ENCODE data around the gene ADAM8.

DNA sequence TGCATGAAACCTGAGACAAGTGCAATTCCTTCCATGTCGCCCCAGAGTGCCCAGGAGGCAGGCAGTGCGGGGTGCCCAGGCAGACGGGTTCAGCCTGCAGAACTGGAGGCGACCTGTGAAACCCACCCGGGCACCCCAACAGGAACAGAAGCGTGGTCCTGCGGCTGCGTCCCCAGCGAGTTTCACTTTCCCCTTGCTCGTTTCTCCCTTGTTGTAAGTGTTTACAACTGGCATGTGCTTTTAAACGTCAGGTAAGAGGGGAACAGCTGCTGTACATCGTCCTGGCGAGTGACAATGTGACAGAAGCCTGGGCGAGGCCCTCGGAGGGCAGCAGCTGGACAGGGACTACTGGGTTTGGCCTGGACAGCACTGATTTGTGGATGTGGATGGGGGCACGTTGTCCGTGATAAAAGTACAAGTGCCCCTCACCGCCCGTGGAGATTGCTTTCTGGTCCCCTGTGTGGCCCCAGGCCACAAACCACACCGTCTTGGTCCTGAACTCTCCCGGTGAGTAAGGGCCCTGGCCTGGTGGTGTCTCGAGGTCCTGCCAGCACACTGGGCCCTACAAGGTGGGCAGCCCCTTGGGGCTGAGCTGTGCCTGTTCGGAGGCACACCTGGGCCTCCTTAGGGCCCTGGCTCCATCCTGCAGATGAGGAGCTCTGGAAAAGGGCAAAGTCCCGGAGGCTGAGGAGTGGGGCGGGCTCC is 35.0 kb downstream of the ADAM8 start:
- TF ChIP-seq, protein P1, sequence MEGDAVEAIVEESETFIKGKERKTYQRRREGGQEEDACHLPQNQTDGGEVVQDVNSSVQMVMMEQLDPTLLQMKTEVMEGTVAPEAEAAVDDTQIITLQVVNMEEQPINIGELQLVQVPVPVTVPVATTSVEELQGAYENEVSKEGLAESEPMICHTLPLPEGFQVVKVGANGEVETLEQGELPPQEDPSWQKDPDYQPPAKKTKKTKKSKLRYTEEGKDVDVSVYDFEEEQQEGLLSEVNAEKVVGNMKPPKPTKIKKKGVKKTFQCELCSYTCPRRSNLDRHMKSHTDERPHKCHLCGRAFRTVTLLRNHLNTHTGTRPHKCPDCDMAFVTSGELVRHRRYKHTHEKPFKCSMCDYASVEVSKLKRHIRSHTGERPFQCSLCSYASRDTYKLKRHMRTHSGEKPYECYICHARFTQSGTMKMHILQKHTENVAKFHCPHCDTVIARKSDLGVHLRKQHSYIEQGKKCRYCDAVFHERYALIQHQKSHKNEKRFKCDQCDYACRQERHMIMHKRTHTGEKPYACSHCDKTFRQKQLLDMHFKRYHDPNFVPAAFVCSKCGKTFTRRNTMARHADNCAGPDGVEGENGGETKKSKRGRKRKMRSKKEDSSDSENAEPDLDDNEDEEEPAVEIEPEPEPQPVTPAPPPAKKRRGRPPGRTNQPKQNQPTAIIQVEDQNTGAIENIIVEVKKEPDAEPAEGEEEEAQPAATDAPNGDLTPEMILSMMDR (IDR thresholded peaks at IDR 0.05) = no peak
- no peak for TF ChIP-seq POLR2A (IDR thresholded peaks at IDR 0.05)
